Mucosa of rectum (tissue), 2 donors: Measurements from ENCODE around the gene ALB.

Experiments
- H3K27ac ChIP-seq, 2 donors: one replicate each; pipeline ENCODE4 v1.7.0; 2013; ENCODE audit warnings: inconsistent platforms in 2 of 2, low read depth in 2 of 2, low read length in 2 of 2
- H3K27me3 ChIP-seq, 2 donors: one replicate each; pipeline ENCODE4 v1.7.0; 2013; ENCODE audit warnings: low read length in 2 of 2; ENCODE audit not compliant: control insufficient read depth in 2 of 2, insufficient read depth in 2 of 2
- H3K36me3 ChIP-seq, 2 donors: one replicate each; pipeline ENCODE4 v1.7.0; 2013; ENCODE audit warnings: low read length in 2 of 2; ENCODE audit not compliant: control insufficient read depth in 2 of 2, insufficient read depth in 2 of 2
- H3K4me1 ChIP-seq, 2 donors: one replicate each; pipeline ENCODE4 v1.7.0; 2013; ENCODE audit warnings: low read length in 2 of 2, mild to moderate bottlenecking in 1 of 2; ENCODE audit not compliant: control insufficient read depth in 2 of 2, insufficient read depth in 2 of 2
- H3K4me3 ChIP-seq, 2 donors: one replicate each; pipeline ENCODE4 v1.7.0; 2013; ENCODE audit warnings: low read length in 2 of 2
- H3K9ac ChIP-seq, 2 donors: one replicate each; pipeline ENCODE4 v1.7.0; 2013; ENCODE audit warnings: low read length in 2 of 2, low read depth in 1 of 2, mild to moderate bottlenecking in 1 of 2
- H3K9me3 ChIP-seq, 2 donors: one replicate each; pipeline ENCODE4 v1.7.0; 2013; ENCODE audit warnings: low read length in 2 of 2; ENCODE audit not compliant: control insufficient read depth in 2 of 2
- donor health status: healthy.
- donor health status: Normal muscosa, but diverticular disease.

The ALB gene

DNA sequence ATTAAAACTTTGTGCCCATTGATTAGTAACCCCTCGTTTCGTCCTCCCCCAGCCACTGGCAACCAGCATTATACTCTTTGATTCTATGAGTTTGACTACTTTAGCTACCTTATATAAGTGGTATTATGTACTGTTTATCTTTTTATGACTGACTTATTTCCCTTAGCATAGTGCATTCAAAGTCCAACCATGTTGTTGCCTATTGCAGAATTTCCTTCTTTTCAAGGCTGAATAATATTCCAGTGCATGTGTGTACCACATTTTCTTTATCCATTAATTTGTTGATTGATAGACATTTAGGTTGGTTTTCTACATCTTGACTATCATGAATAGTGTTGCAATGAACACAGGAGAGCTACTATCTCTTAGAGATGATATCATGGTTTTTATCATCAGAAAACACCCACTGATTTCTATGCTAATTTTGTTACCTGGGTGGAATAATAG lies 3.2 kb downstream of the ALB start:
- Histone ChIP-seq H3K27me3 (no peaks in the 10 kb centered on the region), H3K4me3 (no peak overlapping the region), H3K36me3 (no peaks in the 10 kb centered on the region), H3K27ac (no peak overlapping the region), H3K9me3 (no peaks in the 10 kb centered on the region), H3K4me1 (no peaks in the 10 kb centered on the region), H3K9ac (no peak overlapping the region)

DNA sequence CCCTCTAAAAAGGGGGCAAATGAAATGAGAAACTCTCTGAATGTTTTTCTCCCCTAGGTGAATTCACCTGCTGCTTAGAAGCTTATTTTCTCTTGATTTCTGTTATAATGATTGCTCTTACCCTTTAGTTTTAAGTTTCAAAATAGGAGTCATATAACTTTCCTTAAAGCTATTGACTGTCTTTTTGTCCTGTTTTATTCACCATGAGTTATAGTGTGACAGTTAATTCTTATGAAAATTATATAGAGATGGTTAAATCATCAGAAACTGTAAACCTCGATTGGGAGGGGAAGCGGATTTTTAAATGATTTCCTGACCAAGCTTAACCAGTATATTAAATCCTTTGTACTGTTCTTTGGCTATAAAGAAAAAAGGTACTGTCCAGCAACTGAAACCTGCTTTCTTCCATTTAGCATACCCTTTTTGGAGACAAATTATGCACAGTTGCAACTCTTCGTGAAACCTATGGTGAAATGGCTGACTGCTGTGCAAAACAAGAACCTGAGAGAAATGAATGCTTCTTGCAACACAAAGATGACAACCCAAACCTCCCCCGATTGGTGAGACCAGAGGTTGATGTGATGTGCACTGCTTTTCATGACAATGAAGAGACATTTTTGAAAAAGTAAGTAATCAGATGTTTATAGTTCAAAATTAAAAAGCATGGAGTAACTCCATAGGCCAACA lies 4.2 kb downstream of the ALB start:
- Histone ChIP-seq H3K36me3 (no peaks in the 10 kb centered on the region), H3K9ac (no peak overlapping the region), H3K9me3 (no peaks in the 10 kb centered on the region), H3K27ac (no peak overlapping the region), H3K4me3 (no peak overlapping the region), H3K4me1 (no peaks in the 10 kb centered on the region), H3K27me3 (no peaks in the 10 kb centered on the region)

DNA sequence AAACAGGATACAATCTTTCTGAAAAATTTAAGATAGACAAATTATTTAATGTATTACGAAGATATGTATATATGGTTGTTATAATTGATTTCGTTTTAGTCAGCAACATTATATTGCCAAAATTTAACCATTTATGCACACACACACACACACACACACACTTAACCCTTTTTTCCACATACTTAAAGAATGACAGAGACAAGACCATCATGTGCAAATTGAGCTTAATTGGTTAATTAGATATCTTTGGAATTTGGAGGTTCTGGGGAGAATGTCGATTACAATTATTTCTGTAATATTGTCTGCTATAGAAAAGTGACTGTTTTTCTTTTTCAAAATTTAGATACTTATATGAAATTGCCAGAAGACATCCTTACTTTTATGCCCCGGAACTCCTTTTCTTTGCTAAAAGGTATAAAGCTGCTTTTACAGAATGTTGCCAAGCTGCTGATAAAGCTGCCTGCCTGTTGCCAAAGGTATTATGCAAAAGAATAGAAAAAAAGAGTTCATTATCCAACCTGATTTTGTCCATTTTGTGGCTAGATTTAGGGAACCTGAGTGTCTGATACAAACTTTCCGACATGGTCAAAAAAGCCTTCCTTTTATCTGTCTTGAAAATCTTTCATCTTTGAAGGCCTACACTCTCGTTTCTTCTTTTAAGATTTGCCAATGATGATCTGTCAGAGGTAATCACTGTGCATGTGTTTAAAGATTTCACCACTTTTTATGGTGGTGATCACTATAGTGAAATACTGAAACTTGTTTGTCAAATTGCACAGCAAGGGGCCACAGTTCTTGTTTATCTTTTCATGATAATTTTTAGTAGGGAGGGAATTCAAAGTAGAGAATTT lies 5.2 kb downstream of the ALB start:
- H3K9ac ChIP-seq, result no peak overlapping the region
- no peaks in the 10 kb centered on the region for H3K27me3 ChIP-seq
- H3K27ac ChIP-seq, result no peak overlapping the region
- H3K4me3 ChIP-seq, result no peak overlapping the region
- H3K36me3 ChIP-seq, result no peaks in the 10 kb centered on the region
- no peaks in the 10 kb centered on the region for H3K4me1 ChIP-seq
- no peaks in the 10 kb centered on the region for H3K9me3 ChIP-seq

DNA sequence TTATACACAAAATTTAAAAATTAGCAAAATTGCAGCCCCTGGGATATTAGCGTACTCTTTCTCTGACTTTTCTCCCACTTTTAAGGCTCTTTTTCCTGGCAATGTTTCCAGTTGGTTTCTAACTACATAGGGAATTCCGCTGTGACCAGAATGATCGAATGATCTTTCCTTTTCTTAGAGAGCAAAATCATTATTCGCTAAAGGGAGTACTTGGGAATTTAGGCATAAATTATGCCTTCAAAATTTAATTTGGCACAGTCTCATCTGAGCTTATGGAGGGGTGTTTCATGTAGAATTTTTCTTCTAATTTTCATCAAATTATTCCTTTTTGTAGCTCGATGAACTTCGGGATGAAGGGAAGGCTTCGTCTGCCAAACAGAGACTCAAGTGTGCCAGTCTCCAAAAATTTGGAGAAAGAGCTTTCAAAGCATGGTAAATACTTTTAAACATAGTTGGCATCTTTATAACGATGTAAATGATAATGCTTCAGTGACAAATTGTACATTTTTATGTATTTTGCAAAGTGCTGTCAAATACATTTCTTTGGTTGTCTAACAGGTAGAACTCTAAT lies 6.0 kb downstream of the ALB start:
- Histone ChIP-seq H3K9ac (no peak overlapping the region), H3K36me3 (no peaks in the 10 kb centered on the region), H3K27ac (no peak overlapping the region), H3K27me3 (no peaks in the 10 kb centered on the region), H3K4me1 (no peaks in the 10 kb centered on the region), H3K9me3 (no peaks in the 10 kb centered on the region), H3K4me3 (no peak overlapping the region)

DNA sequence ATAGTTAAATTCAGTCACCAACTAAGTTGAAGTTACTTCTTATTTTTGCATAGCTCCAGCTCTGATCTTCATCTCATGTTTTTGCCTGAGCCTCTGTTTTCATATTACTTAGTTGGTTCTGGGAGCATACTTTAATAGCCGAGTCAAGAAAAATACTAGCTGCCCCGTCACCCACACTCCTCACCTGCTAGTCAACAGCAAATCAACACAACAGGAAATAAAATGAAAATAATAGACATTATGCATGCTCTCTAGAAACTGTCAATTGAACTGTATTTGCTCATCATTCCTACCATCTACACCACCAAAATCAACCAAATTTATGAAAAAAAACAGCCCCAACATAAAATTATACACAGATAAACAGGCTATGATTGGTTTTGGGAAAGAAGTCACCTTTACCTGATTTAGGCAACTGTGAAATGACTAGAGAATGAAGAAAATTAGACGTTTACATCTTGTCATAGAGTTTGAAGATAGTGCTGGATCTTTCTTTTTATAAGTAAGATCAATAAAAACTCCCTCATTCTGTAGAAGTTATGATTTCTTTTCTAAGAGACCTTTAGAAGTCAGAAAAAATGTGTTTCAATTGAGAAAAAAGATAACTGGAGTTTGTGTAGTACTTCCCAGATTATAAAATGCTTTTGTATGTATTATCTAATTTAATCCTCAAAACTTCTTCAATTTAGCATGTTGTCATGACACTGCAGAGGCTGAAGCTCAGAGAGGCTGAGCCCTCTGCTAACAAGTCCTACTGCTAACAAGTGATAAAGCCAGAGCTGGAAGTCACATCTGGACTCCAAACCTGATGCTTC lies 7.0 kb downstream of the ALB start:
- no peaks in the 10 kb centered on the region for H3K9me3 ChIP-seq
- no peaks in the 10 kb centered on the region for H3K36me3 ChIP-seq

DNA sequence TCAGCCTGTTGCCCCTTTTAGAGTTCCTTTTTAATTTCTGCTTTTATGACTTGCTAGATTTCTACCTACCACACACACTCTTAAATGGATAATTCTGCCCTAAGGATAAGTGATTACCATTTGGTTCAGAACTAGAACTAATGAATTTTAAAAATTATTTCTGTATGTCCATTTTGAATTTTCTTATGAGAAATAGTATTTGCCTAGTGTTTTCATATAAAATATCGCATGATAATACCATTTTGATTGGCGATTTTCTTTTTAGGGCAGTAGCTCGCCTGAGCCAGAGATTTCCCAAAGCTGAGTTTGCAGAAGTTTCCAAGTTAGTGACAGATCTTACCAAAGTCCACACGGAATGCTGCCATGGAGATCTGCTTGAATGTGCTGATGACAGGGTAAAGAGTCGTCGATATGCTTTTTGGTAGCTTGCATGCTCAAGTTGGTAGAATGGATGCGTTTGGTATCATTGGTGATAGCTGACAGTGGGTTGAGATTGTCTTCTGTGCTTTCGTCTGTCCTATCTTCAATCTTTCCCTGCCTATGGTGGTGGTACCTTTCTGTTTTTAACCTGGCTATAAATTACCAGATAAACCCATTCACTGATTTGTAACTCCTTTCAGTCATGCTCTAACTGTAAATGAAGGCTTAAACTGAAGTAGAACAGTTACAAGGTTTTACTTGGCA lies 7.8 kb downstream of the ALB start:
- Histone ChIP-seq H3K27ac (no peak overlapping the region), H3K27me3 (no peaks in the 10 kb centered on the region), H3K9me3 (no peaks in the 10 kb centered on the region), H3K36me3 (no peaks in the 10 kb centered on the region), H3K9ac (no peak overlapping the region), H3K4me1 (no peaks in the 10 kb centered on the region), H3K4me3 (no peak overlapping the region)

More for the DNA sequence above, 7.0 kb downstream of the ALB start:
- Histone ChIP-seq H3K4me3 (no peak overlapping the region), H3K9ac (no peak overlapping the region), H3K27ac (no peak overlapping the region), H3K4me1 (no peaks in the 10 kb centered on the region), H3K27me3 (no peaks in the 10 kb centered on the region)

DNA sequence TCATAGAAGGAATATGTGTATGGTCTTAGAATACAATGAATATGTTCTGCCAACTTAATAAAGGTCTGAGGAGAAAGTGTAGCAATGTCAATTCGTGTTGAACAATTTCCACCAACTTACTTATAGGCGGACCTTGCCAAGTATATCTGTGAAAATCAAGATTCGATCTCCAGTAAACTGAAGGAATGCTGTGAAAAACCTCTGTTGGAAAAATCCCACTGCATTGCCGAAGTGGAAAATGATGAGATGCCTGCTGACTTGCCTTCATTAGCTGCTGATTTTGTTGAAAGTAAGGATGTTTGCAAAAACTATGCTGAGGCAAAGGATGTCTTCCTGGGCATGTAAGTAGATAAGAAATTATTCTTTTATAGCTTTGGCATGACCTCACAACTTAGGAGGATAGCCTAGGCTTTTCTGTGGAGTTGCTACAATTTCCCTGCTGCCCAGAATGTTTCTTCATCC lies 9.2 kb downstream of the ALB start:
- Histone ChIP-seq H3K36me3 (no peaks in the 10 kb centered on the region), H3K9ac (no peak overlapping the region), H3K27me3 (no peaks in the 10 kb centered on the region), H3K27ac (no peak overlapping the region), H3K4me1 (no peaks in the 10 kb centered on the region), H3K4me3 (no peak overlapping the region), H3K9me3 (no peaks in the 10 kb centered on the region)

DNA sequence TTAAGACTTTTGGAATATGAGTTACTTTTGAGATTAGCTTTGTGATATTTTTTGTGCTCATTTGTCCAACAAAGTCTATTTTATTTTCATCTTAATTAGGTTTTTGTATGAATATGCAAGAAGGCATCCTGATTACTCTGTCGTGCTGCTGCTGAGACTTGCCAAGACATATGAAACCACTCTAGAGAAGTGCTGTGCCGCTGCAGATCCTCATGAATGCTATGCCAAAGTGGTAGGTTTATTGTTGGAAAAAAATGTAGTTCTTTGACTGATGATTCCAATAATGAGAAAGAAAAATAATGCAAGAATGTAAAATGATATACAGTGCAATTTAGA lies 10.8 kb downstream of the ALB start:
- Histone ChIP-seq H3K27ac (no peak overlapping the region), H3K4me1 (no peaks in the 10 kb centered on the region), H3K36me3 (no peaks in the 10 kb centered on the region), H3K9ac (no peak overlapping the region), H3K9me3 (no peaks in the 10 kb centered on the region), H3K27me3 (no peaks in the 10 kb centered on the region), H3K4me3 (no peak overlapping the region)

DNA sequence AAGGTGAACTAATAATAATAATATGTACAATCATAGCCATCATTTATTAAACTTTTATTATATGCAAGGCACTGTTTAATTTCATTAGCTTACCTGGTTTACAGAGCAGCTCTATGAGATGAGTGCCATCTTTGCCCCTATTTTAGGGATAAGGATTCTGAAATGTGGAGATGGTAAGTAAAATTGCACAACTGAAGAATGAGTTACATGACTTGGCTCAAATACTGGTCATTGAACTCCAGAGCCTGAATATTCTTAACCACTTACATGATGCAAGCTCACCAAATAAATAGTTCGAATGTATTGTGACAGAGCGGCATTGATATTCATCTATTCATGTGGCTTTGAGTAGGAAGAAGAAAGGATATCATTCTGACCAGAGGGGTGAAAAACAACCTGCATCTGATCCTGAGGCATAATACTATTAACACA lies 11.7 kb downstream of the ALB start:
- H3K36me3 ChIP-seq, result no peaks in the 10 kb centered on the region
- H3K27me3 ChIP-seq, result no peaks in the 10 kb centered on the region
- no peak overlapping the region for H3K27ac ChIP-seq
- H3K9ac ChIP-seq, result no peak overlapping the region
- no peak overlapping the region for H3K4me3 ChIP-seq
- no peaks in the 10 kb centered on the region for H3K4me1 ChIP-seq
- no peaks in the 10 kb centered on the region for H3K9me3 ChIP-seq
